ENCODE data around the gene CYP24A1. TPM values are rescaled to one million over a fixed set of nuclear protein-coding genes. Genes with fewer than 3 reads are reported as not detected.

Gene CYP24A1
- total RNA-seq, 1 donor from 2014 or later = 23.6 TPM

DNA sequence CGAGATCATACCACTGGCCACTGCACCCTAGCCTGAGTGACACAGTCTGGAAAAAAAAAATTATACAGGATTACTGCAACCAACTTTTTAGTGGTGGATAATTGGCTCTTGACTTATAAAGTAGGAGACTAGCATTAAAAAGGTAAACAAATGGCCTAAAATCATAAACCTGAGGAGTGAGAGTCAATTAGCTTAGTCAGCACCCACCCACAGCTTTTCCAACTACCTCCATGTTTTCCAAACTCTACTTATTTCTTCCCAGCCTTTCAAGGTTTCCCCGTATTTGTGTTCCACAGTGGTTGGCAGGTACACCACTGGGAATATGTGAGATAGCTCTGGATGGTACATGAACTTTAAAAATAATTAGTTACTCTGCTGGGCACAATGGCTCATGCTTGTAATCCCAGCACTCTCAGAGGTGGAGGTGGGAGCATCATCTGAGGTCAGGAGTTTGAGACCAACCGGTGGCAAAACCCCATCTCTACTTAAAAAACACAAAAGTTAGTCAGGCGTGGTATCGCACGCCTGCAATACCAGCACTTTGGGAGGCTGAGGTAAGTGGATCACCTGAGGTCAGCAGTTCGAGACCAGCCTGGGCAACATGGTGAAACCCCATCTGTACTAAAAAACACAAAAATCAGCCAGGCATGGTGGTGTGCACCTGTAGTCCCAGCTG, 6.7 kb downstream of the CYP24A1 start:
- no peak overlapping the region for H3K4me3 Mint-ChIP-seq
- no peak overlapping the region for H3K27ac Mint-ChIP-seq
- no peaks in the 10 kb centered on the region for H3K36me3 Mint-ChIP-seq
- H3K27me3 Mint-ChIP-seq (ENCODE audit: low read depth) = peaks cover 25% of the 10 kb centered on the region
- TF ChIP-seq, protein P1, sequence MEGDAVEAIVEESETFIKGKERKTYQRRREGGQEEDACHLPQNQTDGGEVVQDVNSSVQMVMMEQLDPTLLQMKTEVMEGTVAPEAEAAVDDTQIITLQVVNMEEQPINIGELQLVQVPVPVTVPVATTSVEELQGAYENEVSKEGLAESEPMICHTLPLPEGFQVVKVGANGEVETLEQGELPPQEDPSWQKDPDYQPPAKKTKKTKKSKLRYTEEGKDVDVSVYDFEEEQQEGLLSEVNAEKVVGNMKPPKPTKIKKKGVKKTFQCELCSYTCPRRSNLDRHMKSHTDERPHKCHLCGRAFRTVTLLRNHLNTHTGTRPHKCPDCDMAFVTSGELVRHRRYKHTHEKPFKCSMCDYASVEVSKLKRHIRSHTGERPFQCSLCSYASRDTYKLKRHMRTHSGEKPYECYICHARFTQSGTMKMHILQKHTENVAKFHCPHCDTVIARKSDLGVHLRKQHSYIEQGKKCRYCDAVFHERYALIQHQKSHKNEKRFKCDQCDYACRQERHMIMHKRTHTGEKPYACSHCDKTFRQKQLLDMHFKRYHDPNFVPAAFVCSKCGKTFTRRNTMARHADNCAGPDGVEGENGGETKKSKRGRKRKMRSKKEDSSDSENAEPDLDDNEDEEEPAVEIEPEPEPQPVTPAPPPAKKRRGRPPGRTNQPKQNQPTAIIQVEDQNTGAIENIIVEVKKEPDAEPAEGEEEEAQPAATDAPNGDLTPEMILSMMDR (IDR thresholded peaks at IDR 0.05; ENCODE audit: unreplicated experiment) = no peak
- no peaks in the 10 kb centered on the region for H3K9me3 Mint-ChIP-seq
- peaks cover 16% of the 10 kb centered on the region for H3K4me1 Mint-ChIP-seq
- no peak for DNase-seq (ENCODE audit: low spot score in 2 of 2, unreplicated experiment in 2 of 2)

DNA sequence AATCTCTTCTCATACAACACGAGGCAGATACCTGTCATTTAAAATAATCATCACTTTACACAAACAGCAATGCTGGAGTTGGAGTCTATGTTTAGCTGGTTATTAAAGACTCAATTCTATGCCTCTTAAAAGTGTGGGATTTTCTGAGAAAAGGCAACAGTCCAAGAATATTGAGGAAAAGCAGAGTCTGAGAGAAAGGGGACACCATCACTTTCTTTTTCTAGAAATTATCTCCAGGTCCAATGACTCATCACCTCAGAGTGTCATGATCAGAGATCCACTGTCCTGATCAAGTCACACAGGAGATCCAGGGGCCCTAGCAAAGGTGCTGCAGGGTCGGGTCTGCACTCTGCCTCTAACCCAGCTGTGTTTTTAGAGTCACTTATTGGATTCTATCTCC, 8.0 kb downstream of the CYP24A1 start:
- H3K27ac Mint-ChIP-seq = no peak overlapping the region
- H3K9me3 Mint-ChIP-seq = no peaks in the 10 kb centered on the region
- peaks cover 16% of the 10 kb centered on the region for H3K4me1 Mint-ChIP-seq
- H3K36me3 Mint-ChIP-seq = no peaks in the 10 kb centered on the region
- DNase-seq (ENCODE audit: low spot score in 2 of 2, unreplicated experiment in 2 of 2) = no peak
- H3K4me3 Mint-ChIP-seq = no peak overlapping the region
- peaks cover 12% of the 10 kb centered on the region for H3K27me3 Mint-ChIP-seq (ENCODE audit: low read depth)
- TF ChIP-seq, protein P1 (IDR thresholded peaks at IDR 0.05; ENCODE audit: unreplicated experiment) = no peak

DNA sequence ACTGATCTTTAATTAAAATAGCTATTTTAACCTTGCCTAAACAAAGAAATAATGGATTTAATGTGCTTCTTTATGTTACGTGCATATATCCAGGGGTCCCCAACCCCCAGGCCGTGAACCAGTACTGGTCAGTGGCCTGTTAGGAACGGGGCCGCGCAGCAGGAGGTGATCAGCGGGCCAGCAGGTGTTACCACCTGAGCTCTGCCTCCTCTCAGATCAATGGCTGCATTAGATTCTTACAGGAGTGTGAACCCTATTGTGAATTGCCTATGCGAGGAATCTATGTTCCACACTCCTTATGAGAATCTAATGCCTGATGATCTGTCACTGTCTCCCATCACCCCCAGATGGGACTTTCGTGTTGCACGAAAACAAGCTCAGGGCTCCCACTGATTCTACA, 8.8 kb downstream of the CYP24A1 start:
- peaks cover 8% of the 10 kb centered on the region for H3K27me3 Mint-ChIP-seq (ENCODE audit: low read depth)
- TF ChIP-seq, protein P1 (IDR thresholded peaks at IDR 0.05; ENCODE audit: unreplicated experiment) = no peak
- H3K9me3 Mint-ChIP-seq = no peaks in the 10 kb centered on the region
- no peaks in the 10 kb centered on the region for H3K36me3 Mint-ChIP-seq
- H3K4me3 Mint-ChIP-seq = no peak overlapping the region
- peaks cover 16% of the 10 kb centered on the region for H3K4me1 Mint-ChIP-seq
- DNase-seq (ENCODE audit: low spot score in 2 of 2, unreplicated experiment in 2 of 2) = no peak
- H3K27ac Mint-ChIP-seq = no peak overlapping the region

DNA sequence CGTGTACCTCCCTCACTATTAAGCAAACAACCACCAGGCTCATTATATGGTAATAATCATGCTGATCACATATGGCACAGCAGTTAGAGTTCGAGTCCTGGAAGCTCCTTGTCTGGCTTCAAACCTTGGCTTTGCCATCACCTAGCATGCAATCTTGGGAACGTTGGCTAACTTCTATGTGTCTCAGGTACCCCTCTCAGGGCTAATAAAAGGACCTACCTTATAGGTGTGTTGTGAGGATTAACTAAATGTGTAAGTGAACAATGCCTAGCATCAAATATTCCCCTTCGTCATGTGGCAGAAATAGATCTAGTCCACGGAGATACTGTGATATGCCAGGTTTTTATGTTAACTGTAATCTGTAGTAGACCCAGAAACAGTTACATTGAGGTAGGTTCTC, 10.4 kb downstream of the CYP24A1 start:
- H3K4me3 Mint-ChIP-seq = no peak overlapping the region
- no peaks in the 10 kb centered on the region for H3K9me3 Mint-ChIP-seq
- peaks cover 8% of the 10 kb centered on the region for H3K4me1 Mint-ChIP-seq
- H3K36me3 Mint-ChIP-seq = no peaks in the 10 kb centered on the region
- no peak overlapping the region for H3K27ac Mint-ChIP-seq
- no peak for DNase-seq (ENCODE audit: low spot score in 2 of 2, unreplicated experiment in 2 of 2)
- H3K27me3 Mint-ChIP-seq (ENCODE audit: low read depth) = no peaks in the 10 kb centered on the region
- TF ChIP-seq, protein P1 (IDR thresholded peaks at IDR 0.05; ENCODE audit: unreplicated experiment) = no peak

DNA sequence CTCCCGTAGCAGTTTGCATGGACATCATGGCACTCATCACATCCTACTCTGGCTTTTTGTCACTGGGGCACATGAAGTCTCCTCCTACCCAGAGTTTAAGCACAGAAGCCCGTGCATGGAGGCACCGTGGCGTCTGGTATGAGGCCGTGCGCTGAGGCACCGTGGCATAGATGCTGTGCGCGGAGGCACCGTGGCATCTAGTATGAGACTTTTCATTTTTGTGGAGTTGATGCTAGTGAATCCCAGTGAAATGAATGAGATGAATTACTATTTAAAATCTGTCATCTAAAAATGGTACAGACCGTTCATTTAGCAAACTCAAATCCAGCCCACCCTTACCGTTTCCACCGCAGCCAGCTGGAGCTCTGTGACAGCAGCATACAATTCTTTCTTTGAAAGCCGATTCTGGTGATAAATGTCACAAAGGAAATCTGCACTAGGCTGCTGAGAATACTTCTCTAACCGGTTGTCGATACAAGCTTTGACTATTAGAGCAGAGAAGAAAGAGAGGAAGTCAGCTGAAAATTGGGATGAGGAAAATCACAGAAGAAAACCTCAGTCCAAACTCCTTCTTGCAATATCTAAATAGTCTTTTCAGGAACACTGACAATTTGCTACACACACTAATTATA, 11.3 kb downstream of the CYP24A1 start:
- no peak for DNase-seq (ENCODE audit: low spot score in 2 of 2, unreplicated experiment in 2 of 2)
- no peaks in the 10 kb centered on the region for H3K36me3 Mint-ChIP-seq
- no peak overlapping the region for H3K4me3 Mint-ChIP-seq
- no peaks in the 10 kb centered on the region for H3K4me1 Mint-ChIP-seq
- H3K27ac Mint-ChIP-seq = no peak overlapping the region
- no peaks in the 10 kb centered on the region for H3K27me3 Mint-ChIP-seq (ENCODE audit: low read depth)
- H3K9me3 Mint-ChIP-seq = no peaks in the 10 kb centered on the region
- TF ChIP-seq, protein P1 (IDR thresholded peaks at IDR 0.05; ENCODE audit: unreplicated experiment) = no peak
